ENCODE data around the gene STT3A.

The STT3A gene

DNA sequence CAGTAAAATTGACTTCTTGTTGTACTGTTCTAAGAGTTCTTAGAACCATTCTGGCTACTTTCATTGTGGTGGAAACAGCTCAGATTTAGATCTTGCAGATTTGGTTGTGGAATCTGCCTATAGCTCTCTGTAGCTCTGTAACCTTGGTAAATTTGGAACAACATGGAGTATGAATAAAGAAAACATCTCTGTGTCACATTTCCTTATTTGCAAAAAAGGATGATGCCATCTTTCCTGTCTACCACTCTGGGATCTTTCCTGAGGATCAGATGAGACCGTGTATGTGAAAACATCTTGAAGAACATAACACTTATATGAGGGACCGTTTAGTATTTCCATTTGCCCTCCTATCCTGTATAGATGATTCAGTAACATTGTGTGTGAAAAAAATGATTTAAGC is 78.9 kb downstream of the STT3A start:
- H2AFZ ChIP-seq (ENCODE audit: low read depth, low read length, severe bottlenecking) = no peak overlapping the region
- H3K79me2 ChIP-seq (ENCODE audit: insufficient read depth, low read length) = no peaks in the 10 kb centered on the region
- H3K36me3 ChIP-seq (ENCODE audit: low read length) = no peaks in the 10 kb centered on the region
- H3F3A ChIP-seq (ENCODE audit: insufficient read depth) = no peaks in the 10 kb centered on the region; the same call in 1 of the 2 replicates
- H3K4me2 ChIP-seq (ENCODE audit: low read depth, low read length, poor library complexity, severe bottlenecking) = no peak overlapping the region
- no peak overlapping the region for H3K4me3 ChIP-seq (ENCODE audit: insufficient read depth, low read length, poor library complexity, severe bottlenecking)
- no peaks in the 10 kb centered on the region for H4K20me1 ChIP-seq (ENCODE audit: low read depth, low read length)
- H3K9me2 ChIP-seq (replicated peaks; ENCODE audit: insufficient read depth, low read length) = no peaks in the 10 kb centered on the region
- H3K9ac ChIP-seq (ENCODE audit: low read length) = no peak overlapping the region
- no peaks in the 10 kb centered on the region for H3K9me3 ChIP-seq (ENCODE audit: insufficient read depth, low read length)
- H3K27me3 ChIP-seq (ENCODE audit: low read length) = no peaks in the 10 kb centered on the region
- no peak for TF ChIP-seq EZH2phosphoT487 (conservative IDR thresholded peaks at IDR 0.05; ENCODE audit: low read length)
- TF ChIP-seq, protein P1, sequence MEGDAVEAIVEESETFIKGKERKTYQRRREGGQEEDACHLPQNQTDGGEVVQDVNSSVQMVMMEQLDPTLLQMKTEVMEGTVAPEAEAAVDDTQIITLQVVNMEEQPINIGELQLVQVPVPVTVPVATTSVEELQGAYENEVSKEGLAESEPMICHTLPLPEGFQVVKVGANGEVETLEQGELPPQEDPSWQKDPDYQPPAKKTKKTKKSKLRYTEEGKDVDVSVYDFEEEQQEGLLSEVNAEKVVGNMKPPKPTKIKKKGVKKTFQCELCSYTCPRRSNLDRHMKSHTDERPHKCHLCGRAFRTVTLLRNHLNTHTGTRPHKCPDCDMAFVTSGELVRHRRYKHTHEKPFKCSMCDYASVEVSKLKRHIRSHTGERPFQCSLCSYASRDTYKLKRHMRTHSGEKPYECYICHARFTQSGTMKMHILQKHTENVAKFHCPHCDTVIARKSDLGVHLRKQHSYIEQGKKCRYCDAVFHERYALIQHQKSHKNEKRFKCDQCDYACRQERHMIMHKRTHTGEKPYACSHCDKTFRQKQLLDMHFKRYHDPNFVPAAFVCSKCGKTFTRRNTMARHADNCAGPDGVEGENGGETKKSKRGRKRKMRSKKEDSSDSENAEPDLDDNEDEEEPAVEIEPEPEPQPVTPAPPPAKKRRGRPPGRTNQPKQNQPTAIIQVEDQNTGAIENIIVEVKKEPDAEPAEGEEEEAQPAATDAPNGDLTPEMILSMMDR (IDR thresholded peaks at IDR 0.05; ENCODE audit: insufficient read depth, low read length, poor library complexity, severe bottlenecking) = no peak
- H3K27ac ChIP-seq (ENCODE audit: low read depth, low read length) = no peak overlapping the region
